NCI-H2081 (cell line): ENCODE data around the gene APBA2.
"Not testable (repeated sequence)": the region's sequence is repeated elsewhere in the genome, so short reads cannot be mapped to it uniquely, and the experiment has no call there.

ENCODE experiments used
- DNase-seq, 2 experiments: peaks; one replicate each; lab custom pipeline; 2025; lab: John Stamatoyannopoulos, UW

APBA2 gene

DNA sequence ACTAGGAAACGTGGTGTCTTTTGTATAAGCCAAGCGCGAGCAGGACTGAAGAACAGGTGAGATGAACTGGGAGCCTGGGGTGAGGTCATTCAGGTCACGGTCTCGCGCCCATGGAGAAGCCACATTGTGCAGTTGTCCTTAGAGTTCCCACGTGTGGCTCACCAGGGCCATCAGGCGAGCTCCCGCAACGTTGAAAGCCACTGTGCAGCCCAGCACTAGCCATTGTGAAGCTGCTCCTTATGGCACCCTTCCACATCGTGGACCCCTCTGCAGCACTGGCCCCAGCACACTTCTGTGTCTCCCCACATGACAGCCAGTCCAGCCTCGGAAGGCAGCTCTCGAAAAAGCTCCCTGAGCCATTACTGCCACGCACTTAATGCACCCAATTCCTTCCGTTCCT lies 7.6 kb upstream of the APBA2 start:
- no peak for DNase-seq

DNA sequence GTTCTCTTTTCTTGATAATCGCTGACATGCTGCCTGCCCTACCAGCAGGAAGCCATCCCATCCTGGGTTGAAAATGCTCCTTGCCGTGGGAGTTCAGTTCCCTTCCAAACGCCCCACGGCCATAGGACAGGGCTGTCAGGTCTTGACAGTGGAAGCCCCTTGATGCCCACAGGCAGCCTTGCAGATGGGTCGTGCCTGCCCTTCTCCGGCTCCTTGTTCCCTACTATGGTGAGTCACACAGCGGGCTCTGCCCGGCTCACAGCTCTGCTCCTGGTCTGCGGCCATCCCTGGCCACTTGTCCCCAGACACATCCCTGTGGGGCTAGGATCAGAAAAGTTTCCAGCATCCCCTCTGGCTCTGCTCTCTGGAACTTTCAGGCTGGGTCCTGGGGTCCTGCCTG lies 6.2 kb upstream of the APBA2 start:
- no peak for DNase-seq

DNA sequence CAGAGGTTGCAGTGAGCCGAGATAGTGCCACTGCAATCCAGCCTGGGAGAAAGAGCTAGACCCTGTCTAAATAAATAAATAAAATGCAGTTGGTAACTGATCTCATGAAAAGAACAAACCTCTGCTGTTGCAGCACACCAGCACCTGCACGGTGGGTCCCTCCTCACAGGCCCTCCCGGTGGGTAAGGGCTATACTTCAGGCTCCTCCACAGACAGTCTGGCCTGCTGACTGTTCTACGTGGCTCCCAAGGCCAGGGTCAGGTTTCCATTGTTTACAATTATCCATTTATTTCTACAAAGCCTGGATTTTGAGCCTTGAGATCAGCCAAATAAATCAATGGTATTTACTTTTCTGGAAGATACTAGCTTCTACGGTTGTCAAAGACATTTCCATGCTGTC lies 5.1 kb upstream of the APBA2 start:
- DNase-seq, result no peak

DNA sequence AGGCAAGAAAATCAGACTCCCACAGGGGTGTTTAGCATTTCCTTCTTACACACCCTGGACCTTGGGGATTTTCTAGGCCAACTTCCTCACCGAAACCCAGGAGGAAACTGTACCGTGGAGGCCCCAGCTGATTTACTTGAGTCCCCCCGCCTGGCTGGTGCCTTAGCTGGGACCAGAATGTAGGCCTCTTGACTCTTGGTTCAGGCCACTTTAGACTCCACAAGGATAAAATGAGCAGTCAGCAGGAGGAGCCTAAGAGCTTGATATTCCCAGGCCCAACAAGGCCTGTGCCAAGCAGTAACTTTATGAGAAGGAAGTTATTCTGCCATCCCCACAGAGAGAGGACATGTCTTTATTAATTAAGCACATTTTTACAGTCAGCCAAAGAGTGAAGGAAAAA lies 4.6 kb upstream of the APBA2 start:
- DNase-seq, result no peak

DNA sequence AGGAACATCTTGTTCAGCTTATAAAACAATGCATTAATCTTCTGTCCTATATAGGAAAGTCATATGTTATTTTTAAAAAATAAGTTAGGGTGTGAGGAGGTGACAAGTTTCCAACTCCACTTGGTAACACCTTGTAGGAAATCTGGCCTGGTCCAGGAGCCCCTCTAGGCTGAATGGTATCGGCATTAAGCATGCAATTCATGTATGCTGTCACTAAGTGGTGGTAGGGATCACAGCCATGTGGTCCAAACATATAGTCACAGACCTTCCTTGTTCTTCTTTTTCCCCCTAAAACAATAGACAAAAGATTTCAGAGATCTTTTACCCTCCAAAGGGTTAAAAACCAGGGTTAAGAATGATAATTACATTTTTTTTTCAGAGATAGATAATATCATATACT lies 4.2 kb upstream of the APBA2 start:
- DNase-seq, result no peak

DNA sequence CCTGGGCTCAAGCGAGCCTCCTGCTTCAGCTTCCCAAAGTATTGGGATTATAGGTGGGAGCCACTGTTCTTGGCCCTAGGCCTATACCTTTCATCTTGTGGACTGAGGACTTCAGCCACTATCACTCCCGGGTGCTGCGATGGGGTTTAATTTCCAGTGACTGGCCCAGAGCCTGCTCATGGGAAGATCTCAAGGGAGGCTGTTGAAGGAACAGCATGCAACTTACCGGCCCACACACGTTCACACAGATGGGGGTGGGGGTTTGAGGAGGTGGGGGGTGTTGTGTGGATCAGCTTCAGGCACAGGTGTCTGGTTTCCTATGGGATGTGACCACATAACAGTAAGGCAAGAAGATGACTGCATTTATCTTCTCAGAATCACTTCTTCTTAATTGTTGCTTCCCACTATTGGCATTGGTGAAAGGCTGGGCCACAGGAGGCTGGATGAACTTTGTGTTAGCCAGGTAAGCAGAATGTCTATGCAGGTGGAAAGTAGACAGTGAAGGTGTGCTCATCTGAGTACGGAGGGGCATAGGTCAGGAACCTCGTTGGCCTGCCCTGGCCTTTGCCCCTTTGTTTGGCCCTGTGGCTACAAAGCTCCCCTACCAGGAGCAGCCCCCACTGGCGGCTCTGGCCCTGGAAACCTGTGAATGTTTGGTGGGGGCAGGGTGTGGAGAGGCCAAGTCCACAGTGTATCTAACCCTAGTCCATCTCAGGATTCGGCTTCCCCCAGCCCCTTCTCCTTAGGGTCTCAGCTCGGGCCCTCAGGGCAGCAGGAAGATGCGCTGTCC lies 1.4 kb upstream of the APBA2 start:
- DNase-seq, result no peak

DNA sequence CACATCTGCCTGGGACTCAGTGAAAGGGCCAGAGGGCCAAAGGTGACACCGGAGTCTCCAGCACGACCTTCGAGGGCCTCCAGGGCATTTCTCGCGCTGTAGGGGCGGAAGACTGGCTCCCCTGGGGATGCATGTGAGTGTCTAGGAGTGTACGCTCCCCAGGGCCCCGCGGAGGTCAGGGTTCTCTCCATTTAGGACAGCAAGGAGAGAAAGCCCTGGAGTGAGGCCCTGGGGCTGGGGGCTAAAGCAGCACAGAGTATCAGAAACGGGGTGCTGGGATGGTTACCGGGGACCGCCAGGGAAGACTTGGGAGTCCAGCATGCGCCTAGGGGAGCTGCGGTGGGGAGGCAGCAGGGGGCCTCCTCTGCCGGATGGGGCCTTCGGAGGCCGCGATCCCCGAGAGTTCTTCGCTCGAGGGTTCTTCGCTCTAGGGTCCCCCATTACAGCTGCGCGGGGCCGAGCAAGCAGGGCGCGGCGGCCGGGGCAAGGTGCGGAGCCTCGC lies 595 bp upstream of the APBA2 start:
- no peak for DNase-seq

DNA sequence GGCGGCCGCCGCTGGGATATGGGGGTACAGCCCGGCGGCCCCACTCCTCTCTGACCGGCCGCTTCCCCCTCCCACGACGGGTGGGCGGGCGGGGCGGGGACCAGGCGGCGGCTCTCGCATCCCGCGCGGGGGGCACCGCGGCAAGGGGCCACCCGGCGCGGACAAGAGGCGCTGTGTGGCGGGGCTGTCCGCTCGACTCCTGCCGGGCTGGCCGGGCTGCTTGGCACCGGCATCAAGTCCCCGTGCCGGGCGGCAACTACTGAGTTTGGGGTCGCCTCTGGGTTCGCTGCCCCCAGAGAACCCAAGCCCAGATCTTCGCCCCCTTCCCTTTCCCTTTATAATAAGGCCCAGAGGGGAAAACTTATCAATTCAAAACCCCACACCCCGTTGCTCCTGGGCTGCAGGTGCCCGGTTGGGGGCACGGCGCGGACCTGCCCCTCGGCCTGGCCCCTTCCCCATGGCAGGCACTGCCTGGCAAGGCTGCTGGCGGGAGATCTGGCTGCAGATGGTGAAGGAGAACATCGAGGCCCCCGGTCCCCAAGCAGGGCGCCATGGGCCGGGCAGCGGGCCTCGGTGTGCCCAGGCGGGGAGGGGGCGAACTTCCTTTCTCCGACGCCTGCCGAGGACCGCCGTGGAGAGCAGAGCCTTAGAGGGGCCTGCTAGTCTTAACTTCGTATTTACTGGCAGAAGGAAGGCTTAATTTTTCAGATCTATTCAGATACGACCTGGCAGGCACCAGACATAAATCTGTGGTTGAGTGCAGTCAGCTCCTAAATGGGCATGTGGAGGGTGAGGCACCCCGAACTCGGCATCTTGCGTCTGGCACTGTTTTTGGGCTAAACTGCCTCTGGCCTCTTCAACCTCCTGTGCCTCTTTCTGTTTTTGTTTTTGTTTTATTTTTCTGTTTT lies 911 bp downstream of the APBA2 start:
- DNase-seq, result no peak

DNA sequence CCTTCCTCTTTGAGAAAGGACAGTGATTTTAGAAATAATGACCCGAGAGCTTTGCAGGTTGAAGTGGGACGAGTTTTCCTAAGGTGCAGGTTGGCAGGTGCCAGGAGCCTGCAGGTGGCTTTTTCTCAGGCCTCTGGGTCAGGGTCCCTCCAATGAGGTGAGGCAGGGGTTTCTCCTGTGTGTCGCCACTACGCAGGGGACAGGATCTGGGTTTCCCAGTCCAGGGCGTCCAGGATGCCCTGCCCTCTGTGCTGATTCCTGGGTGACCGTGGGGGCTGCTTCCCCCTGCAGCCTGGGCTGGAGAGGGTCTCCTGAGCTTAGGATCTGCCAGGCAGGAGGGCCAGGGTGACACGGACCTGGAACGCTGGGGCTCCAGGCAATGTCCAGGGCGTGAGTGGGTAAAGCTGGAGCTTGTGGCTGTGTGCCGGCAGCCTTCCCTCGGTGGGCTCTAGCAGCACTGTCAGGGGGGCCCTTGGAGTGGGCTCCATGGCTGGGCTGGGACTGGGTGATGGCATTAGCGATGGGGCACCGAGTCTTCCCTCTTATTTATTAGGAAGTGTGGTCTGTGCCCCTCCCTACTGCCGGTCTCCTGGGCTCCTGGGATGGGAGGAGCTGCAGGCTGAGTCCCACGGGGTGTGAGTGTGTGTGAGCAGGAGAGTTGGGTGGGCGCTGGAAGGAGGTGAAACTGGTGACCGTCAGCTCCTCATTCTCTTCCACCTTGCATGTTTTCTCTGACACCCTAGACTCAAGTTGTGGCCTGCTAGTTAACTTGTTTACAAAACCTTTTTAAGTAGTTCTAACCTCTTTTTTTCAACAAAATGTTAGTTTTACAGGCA lies 1.8 kb downstream of the APBA2 start:
- DNase-seq, result no peak

DNA sequence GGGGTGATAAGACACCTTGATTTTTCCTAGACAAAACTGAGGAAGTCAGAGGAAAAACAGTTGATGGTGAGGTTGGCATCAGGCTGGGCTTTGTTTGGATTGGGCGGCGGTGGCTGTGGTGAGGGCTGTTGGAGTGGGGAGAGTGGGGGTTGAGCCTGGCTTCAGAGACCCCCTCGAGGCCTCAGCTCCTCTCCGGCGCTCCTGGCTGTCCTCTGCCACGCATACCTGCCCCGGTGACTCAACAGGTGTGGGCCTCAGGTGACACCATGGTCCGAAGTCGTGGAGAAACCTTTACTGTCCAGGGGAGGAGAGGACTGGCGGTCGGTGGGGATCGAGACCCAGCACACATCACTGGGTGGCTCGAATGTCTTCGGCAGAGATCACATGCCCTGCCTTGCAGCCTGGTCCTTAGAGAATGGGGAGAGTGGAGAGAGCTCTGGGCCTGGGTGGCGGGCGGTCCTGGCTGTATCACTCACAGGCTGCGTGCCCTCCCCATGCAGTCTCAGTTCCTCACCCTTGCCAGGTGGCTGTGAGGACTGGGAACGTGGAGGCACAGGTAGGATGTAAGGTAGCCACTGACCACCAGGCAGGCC lies 2.6 kb downstream of the APBA2 start:
- DNase-seq, result no peak

DNA sequence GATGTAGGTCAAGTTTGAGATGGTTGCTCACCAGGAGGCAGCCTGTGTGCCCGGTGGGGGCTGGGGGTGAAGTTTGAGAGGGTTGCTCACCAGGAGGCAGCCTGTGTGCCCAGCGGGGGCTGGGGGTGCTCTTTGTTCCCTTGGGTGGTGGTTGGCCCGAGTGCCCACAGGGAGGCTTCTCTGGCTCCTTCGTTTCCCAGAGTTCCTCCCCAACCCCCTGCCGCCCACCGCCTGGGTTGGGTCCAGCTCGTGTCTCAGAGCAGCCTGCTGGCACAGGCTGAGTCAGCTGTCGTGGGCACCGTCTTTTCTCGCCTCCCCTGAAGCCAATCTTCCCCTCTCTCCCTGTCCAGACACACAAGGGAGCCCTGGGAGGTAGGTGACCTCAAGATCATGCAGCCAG lies 3.1 kb downstream of the APBA2 start:
- DNase-seq, result no peak

DNA sequence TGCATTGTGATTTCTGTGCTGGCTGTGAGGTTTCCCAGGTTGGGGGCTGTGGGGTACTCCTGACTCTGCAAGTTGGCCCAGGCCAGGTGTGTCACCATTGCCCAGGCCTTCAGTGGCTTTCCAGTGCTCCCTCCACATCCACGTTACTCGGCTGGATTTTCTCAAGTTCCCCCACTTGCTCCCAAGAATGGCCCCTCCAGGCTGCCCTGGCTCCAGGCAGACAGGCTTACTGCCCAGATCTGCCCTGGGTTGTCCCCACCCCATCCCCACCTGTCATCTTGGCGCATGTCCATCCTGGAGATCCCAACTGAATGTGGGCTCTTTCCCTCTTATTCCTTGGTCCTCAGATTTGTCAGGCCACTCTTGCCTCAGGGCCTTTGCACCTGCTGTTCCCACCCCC lies 3.6 kb downstream of the APBA2 start:
- DNase-seq, result no peak

DNA sequence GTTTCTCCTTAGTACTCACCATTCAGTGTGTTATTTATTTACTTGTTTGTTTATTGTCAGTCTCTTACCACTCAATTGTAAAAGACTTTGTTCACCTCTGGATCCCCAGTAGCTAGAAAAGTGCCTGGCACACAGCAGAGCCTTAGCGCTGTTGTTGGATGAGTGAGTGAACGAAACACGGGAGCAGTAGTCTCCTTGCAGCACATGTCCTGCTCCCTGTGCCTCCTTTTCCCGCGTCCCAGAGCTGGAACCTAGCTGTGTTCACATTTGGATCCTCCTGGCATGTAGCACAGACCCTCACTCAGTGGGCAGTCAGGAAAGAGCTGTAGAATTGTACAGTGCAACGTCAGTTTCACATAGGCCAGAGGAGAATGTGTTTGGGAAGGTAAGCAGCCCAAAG lies 4.1 kb downstream of the APBA2 start:
- not testable (repeated sequence) for DNase-seq

DNA sequence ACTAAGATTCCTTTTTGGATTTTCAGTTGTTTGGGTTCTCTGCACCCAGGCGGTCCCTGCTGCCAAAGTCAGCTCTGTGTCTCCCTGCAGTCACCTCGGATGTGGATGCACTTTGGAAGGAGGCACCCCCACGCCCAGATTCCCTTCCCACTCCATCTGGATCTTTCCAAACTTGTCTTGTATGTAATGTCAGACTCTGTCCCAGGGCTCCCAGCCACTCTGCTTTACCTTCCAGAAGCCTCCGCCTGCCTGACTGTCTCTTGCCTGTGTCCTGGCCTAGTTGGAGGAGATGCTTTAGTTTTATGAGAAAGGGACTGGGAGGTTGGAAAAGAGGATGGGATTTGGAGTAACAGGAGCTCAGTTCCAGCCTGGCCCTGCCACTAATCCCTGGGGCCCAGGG lies 4.5 kb downstream of the APBA2 start:
- DNase-seq, result not testable (repeated sequence)

DNA sequence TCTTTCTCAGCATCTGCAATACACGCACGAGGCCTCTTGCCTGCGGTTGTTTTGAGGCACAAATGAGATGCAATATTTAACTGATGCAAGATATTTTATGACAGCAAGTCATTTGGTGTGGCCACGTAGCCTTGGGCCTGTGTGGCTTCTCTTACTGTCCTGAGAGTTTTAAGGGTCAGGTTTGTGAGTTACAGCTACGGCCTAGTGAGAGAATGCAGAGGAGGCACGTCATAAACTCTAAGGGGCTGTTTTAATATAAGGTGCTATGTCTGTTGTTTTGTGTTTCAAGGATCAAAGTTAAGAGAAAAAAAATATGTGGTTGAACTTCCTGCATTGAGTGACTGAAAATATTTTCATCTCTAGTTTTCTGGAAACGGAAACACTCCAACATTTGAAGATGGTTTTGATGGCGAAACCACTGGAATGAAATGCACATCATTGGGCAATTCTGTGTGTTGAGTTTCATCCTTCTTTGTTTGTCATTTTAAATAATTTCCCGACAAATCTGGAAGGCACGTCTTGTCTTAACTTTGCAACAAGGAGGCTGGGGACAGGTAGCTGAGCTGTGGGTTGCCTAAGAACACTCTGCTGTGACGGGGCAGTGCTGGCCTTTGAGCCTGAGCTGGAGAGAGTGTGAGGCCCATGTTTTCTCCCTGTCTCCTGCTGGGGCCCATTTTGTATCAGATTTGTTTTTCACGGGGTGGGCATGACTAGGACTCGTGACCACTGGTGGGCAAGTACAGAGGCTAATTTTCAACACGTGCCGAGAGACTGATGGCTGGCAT lies 5.1 kb downstream of the APBA2 start:
- no peak for DNase-seq

DNA sequence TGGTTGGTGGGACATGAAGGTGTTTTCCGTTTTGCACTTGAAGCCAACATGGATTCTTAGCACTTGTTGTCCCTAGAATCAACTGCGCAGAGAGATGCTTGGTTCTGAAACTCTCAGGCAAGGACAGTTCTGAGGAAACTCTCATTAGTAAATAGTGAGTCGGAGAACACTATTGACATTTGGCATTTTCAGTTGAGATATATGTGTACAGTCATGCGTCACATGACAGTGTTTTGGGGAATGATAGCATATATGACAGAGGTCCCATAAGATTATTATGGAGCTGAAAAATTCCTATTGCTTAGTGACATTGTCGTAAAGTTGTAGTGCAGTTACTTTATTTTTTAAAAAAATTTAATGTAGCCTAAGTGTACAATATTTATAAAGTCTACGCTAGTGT lies 5.8 kb downstream of the APBA2 start:
- no peak for DNase-seq

DNA sequence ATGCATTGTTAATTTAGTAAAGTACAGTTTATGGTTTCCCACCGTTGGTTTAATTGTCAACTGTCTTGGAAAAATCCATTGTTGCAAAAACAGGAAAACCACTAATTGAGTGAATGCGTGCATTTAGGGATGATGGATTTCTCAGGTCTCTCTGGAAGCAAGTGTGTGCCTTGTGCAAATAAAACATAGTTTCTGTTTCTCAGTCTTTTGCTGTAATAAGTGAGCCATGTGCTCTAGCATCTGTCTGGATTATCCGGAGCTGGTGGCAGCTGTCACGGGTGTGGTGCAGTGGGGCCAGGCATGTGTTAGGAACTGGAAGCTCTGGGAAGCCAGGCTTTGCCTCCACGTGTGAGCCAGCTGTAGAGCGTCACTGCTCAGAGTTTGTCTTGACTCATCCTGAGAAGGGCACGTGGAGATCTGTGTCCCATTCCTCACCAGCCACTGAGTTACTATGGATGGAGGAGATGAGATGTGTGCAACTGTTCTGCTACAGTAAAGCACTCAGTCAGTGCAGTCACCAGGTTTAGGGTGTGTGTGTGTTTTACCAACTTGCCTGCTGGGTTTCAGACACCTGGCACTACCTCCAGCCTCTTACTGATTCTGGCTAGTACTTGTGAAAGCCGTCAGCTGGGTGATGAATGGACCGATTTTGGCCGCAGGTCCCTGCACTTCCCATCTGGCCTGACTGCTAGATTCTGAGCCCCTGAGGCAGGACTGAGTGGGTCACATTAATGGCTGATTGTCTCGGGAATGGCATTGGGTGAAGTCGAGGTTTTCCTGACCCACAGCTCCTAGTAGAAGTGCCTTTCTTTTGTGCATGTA lies 7.2 kb downstream of the APBA2 start:
- peak; percentile 27 to 56 for DNase-seq

DNA sequence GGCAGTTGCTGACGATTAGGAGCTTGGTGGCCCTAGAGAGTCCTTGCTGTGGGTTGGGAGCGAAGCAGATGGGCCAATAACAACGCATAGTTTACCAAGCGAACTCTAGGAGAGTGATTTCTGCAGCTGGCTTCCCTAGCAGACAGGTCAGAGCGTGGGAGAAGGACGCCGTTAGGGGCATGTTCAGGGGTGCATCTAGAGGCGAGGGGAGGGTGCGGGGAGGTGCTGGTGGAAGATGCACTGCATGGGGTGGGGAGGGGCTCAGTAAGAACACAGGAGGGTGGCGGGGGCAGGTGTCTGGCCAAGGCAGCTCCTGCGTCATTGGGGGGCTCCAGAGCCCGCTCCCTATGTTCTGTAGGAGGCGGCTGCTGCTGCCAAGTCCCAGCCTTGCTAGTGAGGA lies 8.9 kb downstream of the APBA2 start:
- DNase-seq, result no peak

DNA sequence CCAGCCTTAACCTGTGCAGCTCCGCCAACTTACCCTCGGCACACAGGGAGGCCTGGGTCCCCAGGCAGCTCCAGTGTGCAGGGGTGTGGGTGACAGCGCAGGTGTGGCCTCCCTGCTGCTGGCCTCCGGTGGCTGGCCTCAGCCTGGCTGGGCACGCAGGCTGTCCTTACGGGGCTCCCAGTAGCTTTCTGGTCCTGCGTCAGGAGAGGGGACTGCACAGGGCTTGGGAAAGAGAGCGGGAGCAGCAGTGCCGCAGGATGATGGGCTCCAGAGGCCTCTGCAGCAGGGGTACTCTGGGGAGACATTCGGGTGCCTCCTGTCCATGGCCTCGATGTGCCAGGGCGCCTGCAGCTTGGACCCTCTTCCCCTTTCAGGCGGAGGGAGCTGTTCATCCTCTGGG lies 9.4 kb downstream of the APBA2 start:
- no peak for DNase-seq

DNA sequence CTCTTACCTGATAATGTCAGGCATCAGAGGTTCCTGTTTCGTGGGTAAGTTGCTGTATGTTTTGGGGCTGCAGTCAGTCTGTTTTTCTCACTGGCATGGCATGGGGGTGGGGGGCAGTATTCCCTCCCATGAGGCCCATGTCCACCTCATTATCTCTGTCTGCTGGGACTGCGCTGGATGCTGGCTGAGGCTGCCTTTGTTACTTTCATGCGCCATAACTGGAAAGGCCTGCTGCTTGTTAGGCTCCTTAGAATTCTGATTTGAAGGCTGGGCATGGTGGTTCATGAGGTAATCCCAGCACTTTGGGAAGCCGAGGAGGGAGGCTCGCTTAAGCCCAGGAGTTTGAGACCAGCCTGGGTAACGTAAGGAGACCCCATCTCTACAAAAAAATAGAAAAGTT lies 9.8 kb downstream of the APBA2 start:
- DNase-seq, result no peak
